T-cell (primary cell): ENCODE data around the gene MRGPRF. TPM values are rescaled to one million over a fixed set of nuclear protein-coding genes. Genes with fewer than 3 reads are reported as not detected.

ENCODE experiments used
- ATAC-seq, 4 experiments: fragments of 200-7000 bp in 3 of 4; fragments of 150-1000 bp in 1 of 4; cut with Tn5 transposase; replicated peaks in 1 of 4; 1 replicate in 3 of 4; 2 replicates in 1 of 4; pipeline ENCODE4 v1.10.0; 2021; ENCODE audit warnings: moderate library complexity in 3 of 4, mild to moderate bottlenecking in 2 of 4, moderate number of reproducible peaks in 1 of 4
- CTCF ChIA-PET, 2 donors: fragments of 300-600 bp; sonication (Branson Sonifier 250); formaldehyde crosslinking; loops; one replicate each; lab custom pipeline; 2022; ENCODE audit warnings: antibody characterized with exemption in 2 of 2; lab: Charles Lee
- POLR2A ChIA-PET, 2 donors: fragments of 300-600 bp; sonication (Branson Sonifier 250); formaldehyde crosslinking; loops; one replicate each; lab custom pipeline; 2022; ENCODE audit warnings: antibody characterized with exemption in 2 of 2; lab: Charles Lee
- DNase-seq, 35 experiments: peaks; one replicate each; pipeline versions ENCODE4 v3.0.0 to v3.0.0-alpha.2; 2013 to 2023
- H3K27ac ChIP-seq: one replicate; pipeline ENCODE4 v1.5.1; 2013; ENCODE audit warnings: low read length
- H3K27me3 ChIP-seq, 2 experiments: replicated peaks in 1 of 2; 1 replicate in 1 of 2; 2 replicates in 1 of 2; pipeline versions ENCODE4 v1.6.1 to v1.7.0; 2013; ENCODE audit warnings: low read length in 1 of 2, mixed read lengths in 1 of 2; ENCODE audit not compliant: control insufficient read depth in 2 of 2, insufficient read depth in 2 of 2; ENCODE audit errors: extremely low read depth in 1 of 2
- H3K36me3 ChIP-seq, 2 donors: 1 replicate in 1 of 2; 2 replicates in 1 of 2; pipeline versions ENCODE4 v1.6.1 to v1.7.0; 2013; ENCODE audit warnings: low read length in 1 of 2; ENCODE audit not compliant: control insufficient read depth in 2 of 2, insufficient read depth in 1 of 2; ENCODE audit errors: extremely low read depth in 1 of 2
- H3K4me1 ChIP-seq, 2 experiments: 1 replicate in 1 of 2; 2 replicates in 1 of 2; pipeline versions ENCODE4 v1.6.1 to v1.7.0; 2013; ENCODE audit warnings: low read length in 2 of 2, mixed read lengths in 1 of 2; ENCODE audit not compliant: insufficient read depth in 2 of 2, control insufficient read depth in 1 of 2; ENCODE audit errors: extremely low read depth in 1 of 2
- H3K4me3 ChIP-seq, 2 donors: 1 replicate in 1 of 2; 2 replicates in 1 of 2; pipeline versions ENCODE4 v1.5.1 to v1.7.0; 2013; ENCODE audit warnings: mild to moderate bottlenecking in 2 of 2, low read length in 1 of 2, moderate library complexity in 1 of 2; ENCODE audit not compliant: control insufficient read depth in 1 of 2; ENCODE audit errors: extremely low read depth in 1 of 2
- H3K9me3 ChIP-seq: 2 replicates; pipeline ENCODE4 v1.7.0; 2013
- H3K27ac Mint-ChIP-seq, 2 donors: one replicate each; pipeline ENCODE4 v1.8.0; 2020 to 2021; ENCODE audit warnings: mild to moderate bottlenecking in 2 of 2, mixed read lengths in 2 of 2
- H3K27me3 Mint-ChIP-seq, 2 donors: one replicate each; pipeline ENCODE4 v1.8.0; 2021 to 2022; ENCODE audit warnings: mixed read lengths in 2 of 2
- H3K36me3 Mint-ChIP-seq: one replicate; pipeline ENCODE4 v1.8.0; 2021; ENCODE audit warnings: mixed read lengths
- H3K4me1 Mint-ChIP-seq, 3 donors: one replicate each; pipeline ENCODE4 v1.8.0; 2020 to 2022; ENCODE audit warnings: mixed read lengths in 3 of 3, mild to moderate bottlenecking in 1 of 3
- H3K4me3 Mint-ChIP-seq, 3 donors: one replicate each; pipeline ENCODE4 v1.8.0; 2020 to 2022; ENCODE audit warnings: mild to moderate bottlenecking in 3 of 3, mixed read lengths in 3 of 3, moderate library complexity in 3 of 3
- H3K9me3 Mint-ChIP-seq, 3 donors: one replicate each; pipeline ENCODE4 v1.8.0; 2020 to 2022; ENCODE audit warnings: mixed read lengths in 3 of 3
- WGBS: methylation state at CpG from one replicate; pipeline ENCODE4 v1.1.5; 2013; ENCODE audit warnings: missing lambda C conversion rate; ENCODE audit not compliant: insufficient coverage; 5-methylcytosine and 5-hydroxymethylcytosine counted together
- total RNA-seq, 35 experiments: library from RNA in 6 of 35; stranded (reverse) in 6 of 35; fragments of 120-200 nt in 1 of 35; gene quantifications; one replicate each; pipeline versions ENCODE4 v1.2.1 to v1.2.4 and lab custom pipeline; 2013 to 2026

MRGPRF gene
- total RNA-seq, 5 donors from 2014 or later (not counting 1 experiment from before 2014, with no cell fraction given): not detected

DNA sequence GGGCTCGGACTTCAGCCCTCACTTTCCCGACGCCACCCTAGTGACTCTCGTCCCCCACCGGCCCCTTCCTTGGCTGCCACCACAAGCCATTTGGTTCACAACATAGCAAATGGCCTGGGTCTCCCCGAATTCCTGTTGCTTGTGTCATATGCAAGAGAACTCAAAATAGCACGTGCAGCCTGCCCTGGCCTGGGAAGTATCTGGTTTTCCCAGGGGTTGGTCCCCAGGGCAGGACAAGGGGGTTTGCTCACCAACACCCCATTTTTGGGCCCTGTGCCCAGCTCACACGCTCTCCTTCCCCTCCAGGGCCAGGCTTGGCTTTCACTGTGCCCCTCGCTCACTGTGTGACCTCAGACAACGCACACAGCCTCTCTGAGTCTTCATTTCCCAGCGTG, 22.9 kb upstream of the MRGPRF start:
- H3K4me1 ChIP-seq: no peaks in the 10 kb centered on the region
- H3K9me3 ChIP-seq: no peaks in the 10 kb centered on the region
- ATAC-seq (no peak), DNase-seq (no peak)
- H3K27me3 ChIP-seq: peaks cover 0 to 39% of the 10 kb centered on the region in 2 experiments
- ChIA-PET CTCF (interaction anchor here in 1 of 2 donors (0.7 kb wide), 1 partner anchor 44 kb away, joined by 4 read pairs; no protein-coding TSS in a partner anchor), POLR2A (no interaction called here)
- Mint-ChIP-seq H3K36me3 (no peaks in the 10 kb centered on the region), H3K27ac (no peak overlapping the region), H3K9me3 (no peaks in the 10 kb centered on the region), H3K27me3 (peaks cover 12 to 17% of the 10 kb centered on the region in 2 donors), H3K4me1 (no peaks in the 10 kb centered on the region), H3K4me3 (no peak overlapping the region)
- H3K36me3 ChIP-seq: no peaks in the 10 kb centered on the region
- no peak overlapping the region for H3K4me3 ChIP-seq
- no peak overlapping the region for H3K27ac ChIP-seq
- WGBS: 80% methylated on average over 9 of the region's 11 CpGs

DNA sequence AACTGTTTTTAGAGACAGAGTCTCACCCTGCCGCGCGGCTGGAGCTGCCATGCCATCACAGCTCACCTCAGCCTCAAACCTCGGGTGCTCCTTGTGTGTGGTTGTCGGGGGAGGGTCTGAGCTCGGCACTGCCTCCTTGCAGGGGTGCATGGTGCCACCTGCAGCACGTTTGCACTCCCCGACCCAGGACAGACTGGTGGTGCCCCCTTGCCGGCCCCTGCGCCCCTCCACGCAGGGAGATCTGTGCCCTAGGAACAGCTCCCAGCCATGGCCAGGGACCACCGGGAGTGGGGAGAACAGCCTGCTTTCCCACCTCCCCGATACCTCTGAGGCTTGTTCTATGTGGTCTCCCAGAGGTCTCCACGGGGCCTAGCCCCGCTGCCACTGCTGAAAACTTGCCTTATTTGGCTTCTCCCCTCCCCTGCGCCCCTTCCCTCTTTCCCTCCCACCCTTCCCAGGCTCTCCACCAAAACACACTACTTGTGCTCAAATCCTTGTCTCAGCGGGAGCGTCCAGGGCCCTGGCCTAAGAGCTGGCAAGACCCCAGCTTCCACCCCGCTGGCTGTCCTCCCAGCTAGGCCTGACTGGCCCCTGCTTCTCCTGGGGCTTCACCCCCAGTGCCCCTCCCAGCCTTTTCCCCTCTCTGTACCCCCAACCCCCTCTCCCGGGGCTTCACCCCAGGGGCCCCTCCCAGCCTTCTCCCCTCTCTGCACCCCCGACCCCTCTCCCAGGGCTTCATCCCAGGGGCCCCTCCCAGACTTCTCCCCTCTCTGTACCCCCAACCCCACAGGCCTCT, 22.3 kb upstream of the MRGPRF start:
- Mint-ChIP-seq H3K9me3 (no peaks in the 10 kb centered on the region), H3K27me3 (peaks cover 12 to 17% of the 10 kb centered on the region in 2 donors), H3K36me3 (no peaks in the 10 kb centered on the region), H3K27ac (no peak overlapping the region), H3K4me1 (no peaks in the 10 kb centered on the region), H3K4me3 (no peak overlapping the region)
- Histone ChIP-seq H3K4me3 (no peak overlapping the region), H3K9me3 (no peaks in the 10 kb centered on the region), H3K4me1 (no peaks in the 10 kb centered on the region), H3K27ac (no peak overlapping the region), H3K27me3 (peaks cover 0 to 39% of the 10 kb centered on the region in 2 experiments), H3K36me3 (no peaks in the 10 kb centered on the region)
- ATAC-seq (no peak), DNase-seq (no peak)
- POLR2A ChIA-PET: no interaction called here
- CTCF ChIA-PET: no interaction called here
- 76% methylated on average over 17 of the region's 21 CpGs for WGBS

GRCh38 chr11:69034123-69034867, 21.2 kb upstream of the MRGPRF start:
- no peaks in the 10 kb centered on the region for H3K36me3 Mint-ChIP-seq
- POLR2A ChIA-PET: no interaction called here
- ATAC-seq (no peak), DNase-seq (no peak)
- peaks cover 0 to 39% of the 10 kb centered on the region in 2 experiments for H3K27me3 ChIP-seq
- H3K36me3 ChIP-seq: no peaks in the 10 kb centered on the region
- no peaks in the 10 kb centered on the region for H3K4me1 ChIP-seq
- H3K27me3 Mint-ChIP-seq: peaks cover 12 to 17% of the 10 kb centered on the region in 2 donors
- no peaks in the 10 kb centered on the region for H3K4me1 Mint-ChIP-seq
- CTCF ChIA-PET: no interaction called here
- H3K27ac ChIP-seq: no peak overlapping the region
- H3K9me3 Mint-ChIP-seq: no peaks in the 10 kb centered on the region
- H3K27ac Mint-ChIP-seq: no peak overlapping the region
- H3K4me3 Mint-ChIP-seq: no peak overlapping the region
- WGBS: 85% methylated on average over 18 of the region's 22 CpGs
- H3K4me3 ChIP-seq: no peak overlapping the region
- no peaks in the 10 kb centered on the region for H3K9me3 ChIP-seq

DNA sequence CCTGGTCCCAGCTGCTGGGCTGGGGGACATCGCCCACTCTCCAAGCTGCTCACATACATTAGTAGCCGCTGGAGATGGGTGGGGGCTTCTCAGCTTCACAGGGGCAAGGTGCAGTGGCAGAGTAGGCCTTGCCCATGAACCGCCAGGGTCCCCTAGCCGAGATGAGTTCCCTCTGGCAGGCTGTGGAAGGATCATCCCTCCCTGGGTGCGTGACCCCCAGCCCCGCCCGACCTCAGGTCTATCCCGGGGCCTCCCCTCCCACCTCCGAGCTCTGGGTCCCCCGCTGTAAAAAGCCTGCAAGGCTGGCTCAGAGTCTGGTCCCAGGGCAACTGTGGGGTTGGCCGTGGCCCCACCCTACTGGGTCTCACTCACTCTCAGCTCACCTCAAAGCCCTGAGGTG, 20.4 kb upstream of the MRGPRF start:
- Histone ChIP-seq H3K9me3 (no peaks in the 10 kb centered on the region), H3K4me3 (no peak overlapping the region), H3K4me1 (no peaks in the 10 kb centered on the region), H3K36me3 (no peaks in the 10 kb centered on the region), H3K27ac (no peak overlapping the region), H3K27me3 (peaks cover 0 to 39% of the 10 kb centered on the region in 2 experiments)
- Mint-ChIP-seq H3K4me3 (no peak overlapping the region), H3K27me3 (peaks cover 12 to 17% of the 10 kb centered on the region in 2 donors), H3K9me3 (no peaks in the 10 kb centered on the region), H3K36me3 (no peaks in the 10 kb centered on the region), H3K27ac (no peak overlapping the region), H3K4me1 (no peaks in the 10 kb centered on the region)
- ChIA-PET CTCF (no interaction called here), POLR2A (no interaction called here)
- WGBS: 76% methylated on average over 9 of the region's 11 CpGs
- no peak for DNase-seq
- no peak for ATAC-seq

GRCh38 chr11:69032833-69033232, 19.8 kb upstream of the MRGPRF start:
- Histone ChIP-seq H3K4me3 (no peak overlapping the region), H3K27ac (no peak overlapping the region), H3K9me3 (no peaks in the 10 kb centered on the region), H3K36me3 (no peaks in the 10 kb centered on the region), H3K27me3 (peaks cover 0 to 39% of the 10 kb centered on the region in 2 experiments), H3K4me1 (no peaks in the 10 kb centered on the region)
- no peaks in the 10 kb centered on the region for H3K36me3 Mint-ChIP-seq
- H3K9me3 Mint-ChIP-seq: no peaks in the 10 kb centered on the region
- no peaks in the 10 kb centered on the region for H3K4me1 Mint-ChIP-seq
- POLR2A ChIA-PET: no interaction called here
- H3K27me3 Mint-ChIP-seq: peaks cover 12 to 17% of the 10 kb centered on the region in 2 donors
- WGBS: 97% methylated on average over 7 of the region's 7 CpGs
- no peak for ATAC-seq
- CTCF ChIA-PET: no interaction called here
- DNase-seq: no peak
- no peak overlapping the region for H3K4me3 Mint-ChIP-seq
- H3K27ac Mint-ChIP-seq: no peak overlapping the region

DNA sequence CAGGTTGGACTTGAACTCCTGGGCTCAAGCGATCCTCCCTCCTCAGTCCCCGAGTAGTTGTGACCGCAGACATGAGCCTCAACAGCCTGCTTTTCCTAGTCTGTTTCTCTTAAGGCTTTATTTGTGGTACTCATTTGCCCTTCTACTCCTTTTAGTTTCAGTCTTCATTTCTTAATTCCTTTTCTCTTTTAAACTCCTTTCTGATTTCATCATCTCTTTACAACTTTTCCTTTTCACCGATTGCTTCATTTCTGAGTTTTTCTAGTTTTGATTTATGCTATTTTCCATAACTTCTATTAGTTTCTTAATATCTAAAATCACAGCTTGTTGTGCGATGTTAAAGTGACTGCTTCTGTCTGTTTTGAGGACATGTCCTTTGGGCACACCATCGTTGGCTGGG, 17.3 kb upstream of the MRGPRF start:
- Mint-ChIP-seq H3K27ac (no peak overlapping the region), H3K27me3 (peaks cover 6 to 12% of the 10 kb centered on the region in 2 donors), H3K36me3 (no peaks in the 10 kb centered on the region), H3K4me3 (no peak overlapping the region), H3K4me1 (no peaks in the 10 kb centered on the region), H3K9me3 (no peaks in the 10 kb centered on the region)
- ChIA-PET POLR2A (interaction anchor here in 1 of 2 donors (0.7 kb wide), 1 partner anchor 10 kb away, joined by 3 read pairs; no protein-coding TSS in a partner anchor), CTCF (no interaction called here)
- 69% methylated on average over 3 of the region's 6 CpGs for WGBS
- Histone ChIP-seq H3K27ac (no peak overlapping the region), H3K4me1 (no peaks in the 10 kb centered on the region), H3K9me3 (no peaks in the 10 kb centered on the region), H3K4me3 (no peak overlapping the region), H3K27me3 (peaks cover 0 to 23% of the 10 kb centered on the region in 2 experiments), H3K36me3 (no peaks in the 10 kb centered on the region)
- DNase-seq (no peak), ATAC-seq (no peak)
